ENCODE measurements around the gene TCF7L2.

- TF ChIP-seq CTCF (conservative IDR thresholded peaks at IDR 0.05) (no peak), ZFX (IDR thresholded peaks at IDR 0.05) (no peak)
Observed at GRCh38 chr10:113019692-113020474, 69.8 kb downstream of the TCF7L2 start.
